WERI-Rb-1 (cell line): Measurements from ENCODE around the gene CCDC83.
"Not testable (repeated sequence)": the region's sequence is repeated elsewhere in the genome, so short reads cannot be mapped to it uniquely, and the experiment has no call there.

Experiments used
- DNase-seq: peaks from one replicate; pipeline ENCODE4 v3.0.0-alpha.2; 2020
- H3K27ac ChIP-seq: fragments of 250-450 bp; sonication (Bioruptor Pico); 2 replicates; pipeline ENCODE4 v1.5.1; 2020; ENCODE audit warnings: mild to moderate bottlenecking, moderate library complexity
- H3K27me3 ChIP-seq: fragments of 250-450 bp; sonication (Bioruptor Pico); 2 replicates; pipeline ENCODE4 v1.5.1; 2021; ENCODE audit warnings: mild to moderate bottlenecking, low read depth, moderate library complexity; ENCODE audit not compliant: insufficient read depth, severe bottlenecking
- H3K36me3 ChIP-seq: fragments of 250-450 bp; sonication (Bioruptor Pico); 2 replicates; pipeline ENCODE4 v1.5.1; 2020; ENCODE audit warnings: mild to moderate bottlenecking, moderate library complexity
- H3K4me3 ChIP-seq: 2 replicates; pipeline ENCODE4 v1.5.1; 2011; ENCODE audit warnings: low read depth, mild to moderate bottlenecking, control low read depth, low read length
- H3K9me3 ChIP-seq: fragments of 250-450 bp; sonication (Bioruptor Pico); 2 replicates; pipeline ENCODE4 v1.5.1; 2021; ENCODE audit warnings: mild to moderate bottlenecking, moderate library complexity; ENCODE audit not compliant: severe bottlenecking
- TF ChIP-seq, protein P1 (sequence below): IDR thresholded peaks from 2 replicates; pipeline ENCODE4 v1.5.1; 2011; ENCODE audit warnings: low read depth, mild to moderate bottlenecking, control low read depth, inconsistent platforms, low read length

CCDC83 gene

DNA sequence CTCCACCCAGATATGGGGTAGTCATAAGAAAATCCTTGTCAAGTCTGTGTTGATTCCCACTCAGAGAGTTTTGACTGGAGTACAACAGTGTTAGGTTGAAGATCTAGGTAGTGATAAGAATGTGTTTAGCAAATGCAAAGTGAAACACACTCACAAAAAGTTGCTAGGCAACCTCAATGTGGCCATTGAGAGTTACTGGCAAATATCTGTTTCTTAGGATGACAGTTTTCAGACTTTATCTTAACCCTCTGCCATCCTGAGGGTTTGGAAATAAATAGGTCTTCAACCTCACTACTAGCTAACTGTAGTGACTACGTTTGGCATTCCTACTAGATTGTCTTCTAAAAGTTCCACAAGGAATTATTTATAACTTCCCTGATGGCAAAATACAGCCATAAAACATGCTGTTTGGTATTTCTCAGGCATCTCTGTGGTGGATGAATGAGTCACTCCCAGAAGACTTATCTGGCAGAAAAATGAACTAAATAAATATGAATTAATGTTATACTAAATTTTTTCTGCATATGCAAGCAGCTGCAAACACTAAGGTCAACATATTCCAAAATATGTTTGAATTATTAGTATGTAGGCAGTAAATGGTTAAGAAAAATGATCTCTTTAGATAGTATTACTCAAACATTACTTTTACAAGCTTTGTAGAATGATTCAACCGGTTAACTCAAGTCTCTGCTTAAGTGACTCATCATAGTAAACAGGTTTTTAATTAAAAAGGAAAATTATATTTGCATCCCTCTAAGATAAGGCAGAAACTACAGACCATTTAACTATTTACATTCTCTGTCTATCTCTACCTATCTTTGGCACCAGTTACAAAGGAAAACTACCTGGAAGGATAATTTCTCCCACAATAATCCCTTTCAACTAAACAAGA lies 27.2 kb upstream of the CCDC83 start:
- DNase-seq: no peak
- Histone ChIP-seq H3K27ac (no peak overlapping the region), H3K36me3 (no peaks in the 10 kb centered on the region), H3K27me3 (no peaks in the 10 kb centered on the region), H3K9me3 (no peaks in the 10 kb centered on the region), H3K4me3 (no peak overlapping the region)
- TF ChIP-seq, protein P1, sequence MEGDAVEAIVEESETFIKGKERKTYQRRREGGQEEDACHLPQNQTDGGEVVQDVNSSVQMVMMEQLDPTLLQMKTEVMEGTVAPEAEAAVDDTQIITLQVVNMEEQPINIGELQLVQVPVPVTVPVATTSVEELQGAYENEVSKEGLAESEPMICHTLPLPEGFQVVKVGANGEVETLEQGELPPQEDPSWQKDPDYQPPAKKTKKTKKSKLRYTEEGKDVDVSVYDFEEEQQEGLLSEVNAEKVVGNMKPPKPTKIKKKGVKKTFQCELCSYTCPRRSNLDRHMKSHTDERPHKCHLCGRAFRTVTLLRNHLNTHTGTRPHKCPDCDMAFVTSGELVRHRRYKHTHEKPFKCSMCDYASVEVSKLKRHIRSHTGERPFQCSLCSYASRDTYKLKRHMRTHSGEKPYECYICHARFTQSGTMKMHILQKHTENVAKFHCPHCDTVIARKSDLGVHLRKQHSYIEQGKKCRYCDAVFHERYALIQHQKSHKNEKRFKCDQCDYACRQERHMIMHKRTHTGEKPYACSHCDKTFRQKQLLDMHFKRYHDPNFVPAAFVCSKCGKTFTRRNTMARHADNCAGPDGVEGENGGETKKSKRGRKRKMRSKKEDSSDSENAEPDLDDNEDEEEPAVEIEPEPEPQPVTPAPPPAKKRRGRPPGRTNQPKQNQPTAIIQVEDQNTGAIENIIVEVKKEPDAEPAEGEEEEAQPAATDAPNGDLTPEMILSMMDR: no peak

DNA sequence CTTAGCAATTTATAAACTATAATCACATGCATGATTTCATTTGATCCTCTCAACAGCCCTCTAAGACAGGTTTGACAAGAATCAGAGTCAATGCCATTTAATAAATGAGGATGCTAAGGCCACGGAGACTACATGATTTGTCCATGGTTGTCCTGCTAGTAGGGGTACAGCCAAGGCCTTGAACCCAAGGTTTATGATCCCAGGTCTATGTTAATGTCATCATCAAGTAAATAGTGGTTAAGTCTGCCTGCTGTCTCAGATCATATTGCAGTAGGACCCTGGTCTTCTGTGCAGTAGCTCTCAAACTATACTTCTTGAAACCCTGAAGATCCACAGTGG lies 26.6 kb upstream of the CCDC83 start:
- no peak for DNase-seq
- no peaks in the 10 kb centered on the region for H3K27me3 ChIP-seq
- no peak overlapping the region for H3K4me3 ChIP-seq
- H3K9me3 ChIP-seq: no peaks in the 10 kb centered on the region
- H3K36me3 ChIP-seq: no peaks in the 10 kb centered on the region
- TF ChIP-seq, protein P1: no peak
- no peak overlapping the region for H3K27ac ChIP-seq

DNA sequence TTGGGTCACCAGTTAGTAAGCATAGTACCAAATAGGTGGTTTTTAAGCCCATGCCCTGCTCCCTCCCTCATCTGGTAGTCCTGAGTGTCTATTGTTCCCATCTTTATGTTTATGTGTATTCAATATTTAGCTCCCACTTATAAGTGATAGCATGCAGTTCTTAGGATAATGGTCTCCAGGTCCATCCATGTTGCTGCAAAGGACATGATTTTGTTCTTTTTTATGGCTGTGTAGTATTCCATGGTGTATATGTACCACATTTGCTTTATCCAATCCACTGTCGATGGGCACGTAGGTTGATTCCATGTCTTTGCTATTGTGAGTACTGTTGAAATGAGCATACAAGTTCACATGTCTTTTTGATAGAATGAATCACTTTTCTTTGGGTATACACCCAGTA lies 26.0 kb upstream of the CCDC83 start:
- DNase-seq: no peak
- H3K4me3 ChIP-seq: no peak overlapping the region
- H3K9me3 ChIP-seq: no peaks in the 10 kb centered on the region
- TF ChIP-seq, protein P1: no peak
- no peak overlapping the region for H3K27ac ChIP-seq
- no peaks in the 10 kb centered on the region for H3K36me3 ChIP-seq
- H3K27me3 ChIP-seq: no peaks in the 10 kb centered on the region

DNA sequence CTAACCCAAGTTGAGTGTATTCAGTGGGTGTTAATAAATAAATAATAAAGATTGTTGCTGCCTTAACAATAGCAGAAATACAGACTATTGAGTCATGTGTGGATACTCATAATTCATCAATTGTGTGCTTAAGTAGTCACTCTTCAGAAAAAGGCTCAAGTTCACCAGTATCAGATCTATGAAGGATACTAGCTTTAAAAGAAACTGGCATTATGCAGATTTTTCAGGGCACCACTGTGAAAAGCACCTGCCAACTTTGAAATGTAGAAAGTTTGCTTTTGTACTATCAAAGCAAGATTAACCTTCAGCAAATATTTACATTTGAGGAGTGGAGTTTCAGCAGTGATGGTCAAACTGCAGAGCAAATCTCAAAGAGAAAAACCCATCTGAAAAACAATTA lies 24.1 kb upstream of the CCDC83 start:
- TF ChIP-seq, protein P1: no peak
- no peaks in the 10 kb centered on the region for H3K36me3 ChIP-seq
- H3K27me3 ChIP-seq: no peaks in the 10 kb centered on the region
- H3K4me3 ChIP-seq: no peak overlapping the region
- no peaks in the 10 kb centered on the region for H3K9me3 ChIP-seq
- no peak overlapping the region for H3K27ac ChIP-seq
- no peak for DNase-seq

DNA sequence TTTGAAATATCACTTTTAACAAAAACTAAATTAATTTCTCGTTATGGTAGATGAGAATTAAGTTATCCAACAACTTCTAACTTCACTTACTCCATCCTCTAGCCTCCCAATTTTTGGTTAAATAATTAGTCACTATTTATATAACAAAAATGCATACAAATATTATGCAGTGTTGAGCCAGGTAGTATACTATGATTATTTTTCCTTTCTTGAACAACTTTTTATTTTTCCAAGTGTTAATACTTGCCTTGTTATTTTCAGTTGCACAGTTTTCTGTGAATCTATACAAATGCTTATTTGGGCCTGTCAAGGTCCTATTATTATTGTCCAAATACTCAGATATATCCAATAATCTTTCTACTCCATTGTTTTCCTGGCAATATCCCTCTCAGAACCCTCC lies 19.9 kb upstream of the CCDC83 start:
- TF ChIP-seq, protein P1: no peak
- DNase-seq: no peak
- no peak overlapping the region for H3K4me3 ChIP-seq
- H3K27me3 ChIP-seq: no peaks in the 10 kb centered on the region
- H3K27ac ChIP-seq: no peak overlapping the region
- no peaks in the 10 kb centered on the region for H3K36me3 ChIP-seq
- H3K9me3 ChIP-seq: no peaks in the 10 kb centered on the region

DNA sequence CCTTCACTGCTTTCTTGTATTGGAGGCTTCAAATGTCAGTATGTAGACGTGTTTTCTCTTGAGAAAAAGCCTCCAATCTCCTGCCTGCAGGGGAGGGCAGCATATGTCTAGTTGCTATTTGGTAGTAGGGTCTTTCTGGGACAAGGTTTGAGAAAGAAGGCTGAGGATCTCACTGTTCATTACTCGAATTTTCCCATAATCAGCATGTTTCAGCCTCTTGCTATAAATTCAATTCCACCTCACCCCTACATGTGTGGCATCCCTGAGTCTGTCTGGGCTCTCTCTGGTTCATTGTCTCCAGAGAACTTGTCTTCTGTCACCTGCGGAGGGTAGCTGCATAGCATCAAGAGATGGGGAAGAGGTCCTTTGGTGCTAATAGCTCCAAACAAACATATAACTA lies 19.5 kb upstream of the CCDC83 start:
- Histone ChIP-seq H3K9me3 (no peaks in the 10 kb centered on the region), H3K27ac (no peak overlapping the region), H3K36me3 (no peaks in the 10 kb centered on the region), H3K4me3 (no peak overlapping the region), H3K27me3 (no peaks in the 10 kb centered on the region)
- DNase-seq: no peak
- TF ChIP-seq, protein P1: no peak

DNA sequence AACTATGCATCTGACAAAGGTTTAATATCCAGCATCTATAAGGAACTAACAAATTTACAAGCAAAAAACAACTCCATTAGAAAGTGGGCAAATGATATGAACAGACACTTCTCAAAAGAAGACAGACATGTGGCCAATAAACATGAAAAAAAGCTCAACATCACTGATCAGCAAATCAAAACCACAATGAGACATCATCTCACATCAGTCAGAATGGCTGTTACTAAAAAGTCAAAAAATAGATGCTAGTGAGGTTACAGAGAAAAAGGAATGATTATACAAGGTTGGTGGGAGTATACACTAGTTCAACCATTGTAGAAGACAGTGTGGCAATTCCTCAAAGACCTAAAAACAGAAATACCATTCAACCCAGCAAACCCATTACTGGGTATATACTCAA lies 14.3 kb upstream of the CCDC83 start:
- not testable (repeated sequence) for H3K9me3 ChIP-seq, DNase-seq, H3K27me3 ChIP-seq, H3K4me3 ChIP-seq, H3K27ac ChIP-seq, H3K36me3 ChIP-seq
